Heart left ventricle (tissue), 16 donors: ENCODE results near the gene TMX2. TPM values are rescaled to one million over a fixed set of nuclear protein-coding genes. Genes with fewer than 3 reads are reported as not detected.

Experiments
- ATAC-seq, 4 donors: fragments of 200-7000 bp; cut with Tn5 transposase; one replicate each; pipeline ENCODE4 v1.9.1; 2020 to 2022; ENCODE audit warnings: moderate library complexity in 4 of 4, mild to moderate bottlenecking in 3 of 4, moderate number of reproducible peaks in 1 of 4
- DNase-seq, 5 donors: peaks; one replicate each; pipeline ENCODE4 v3.0.0-alpha.2; 2020
- H3K27ac ChIP-seq, 12 donors: fragments of 200-600 bp; sonication (generic) in 4 of 12; one replicate each; pipeline versions ENCODE4 v1.5.0 to v1.8.0; 2016 to 2022; ENCODE audit warnings: mild to moderate bottlenecking in 2 of 12
- H3K27me3 ChIP-seq, 9 donors: fragments of 200-600 bp; sonication (generic) in 2 of 9; one replicate each; pipeline versions ENCODE4 v1.5.1 to v1.8.0; 2016 to 2022; ENCODE audit warnings: mild to moderate bottlenecking in 3 of 9
- H3K36me3 ChIP-seq, 9 donors: fragments of 200-600 bp; sonication (generic) in 2 of 9; one replicate each; pipeline versions ENCODE4 v1.5.0 to v1.8.0; 2018 to 2022; ENCODE audit warnings: mild to moderate bottlenecking in 2 of 9
- H3K4me1 ChIP-seq, 12 donors: fragments of 200-600 bp; sonication (generic) in 4 of 12; one replicate each; pipeline versions ENCODE4 v1.5.0 to v1.8.0; 2016 to 2022; ENCODE audit warnings: mild to moderate bottlenecking in 3 of 12
- H3K4me3 ChIP-seq, 12 donors: fragments of 200-600 bp; sonication (generic) in 4 of 12; one replicate each; pipeline versions ENCODE4 v1.5.0 to v1.8.0; 2017 to 2022; ENCODE audit warnings: mild to moderate bottlenecking in 9 of 12, moderate library complexity in 4 of 12
- H3K9me3 ChIP-seq, 12 donors: fragments of 200-600 bp; sonication (generic) in 4 of 12; one replicate each; pipeline versions ENCODE4 v1.5.0 to v1.8.0; 2016 to 2022; ENCODE audit warnings: mild to moderate bottlenecking in 1 of 12
- POLR2A ChIP-seq, 2 donors: fragments of 450-650 bp; IDR thresholded peaks; one replicate each; pipeline ENCODE4 v1.6.1; 2017; ENCODE audit warnings: antibody characterized with exemption in 2 of 2, mild to moderate bottlenecking in 2 of 2, moderate library complexity in 2 of 2
- WGBS, 4 donors: extraction: QIAGEN DNeasy Blood & Tissue Kit in 2 of 4; methylation state at CpG; one replicate each; pipeline versions ENCODE4 v1.1.5 to v1.1.7; 2013 to 2018; 5-methylcytosine and 5-hydroxymethylcytosine counted together
- intact Hi-C, 10 donors: fragments of 100-400 bp; cut with DNase I; formaldehyde crosslinking; loops; one replicate each; pipeline versions ENCODE4 v1.11.1 to v1.14.2; 2022
- polyA plus RNA-seq, 2 donors: library from polyadenylated mRNA; stranded (reverse); fragments of 200-250 nt; gene quantifications; one replicate each; pipeline ENCODE4 v1.2.3, GENCODE V29; 2013
- total RNA-seq, 9 donors: library from RNA; depleted of rRNA in 2 of 9; stranded (reverse); fragments of >200 nt in 2 of 9; fragmentation: NEBNext Ultra II Directional in 3 of 9; extraction: Animal tissue kit (Norgen Biotek cat#: 25700) in 3 of 9; gene quantifications; one replicate each; pipeline versions ENCODE4 v1.1.0 to v1.2.4, GENCODE V29; 2016 to 2023
- TF ChIP-seq, protein P1 (sequence below), 12 donors: fragments of 200-600 bp; sonication (generic) in 4 of 12; IDR thresholded peaks; one replicate each; pipeline versions ENCODE4 v1.5.0 to v1.8.0; 2018 to 2022; ENCODE audit warnings: antibody characterized with exemption in 12 of 12, mild to moderate bottlenecking in 5 of 12
- donor health status: ischemic (EF 13 %, LVEDD 7.1; RV severe dilation, severe dysfunction).
- donor health status: healthy with polysubstance abuse.
- donor health status: DM: no; HTN: yes; CAD: no.
- donor health status: DM: no; HTN: no; CAD: no.
- donor health status: ischemic (EF 25% LVEDD 6.9; RV normal size, moderate dysfunction).
- donor health status: ischemic (EF 25% LVEDD 5.7; RV mildly dilated, moderate dysfunction).
- donor health status: healthy.
- donor health status: DM: yes; HTN: yes; CAD: no.
- donor health status: ischemic (EF 35%, LVEDD 5.7; RV mildly dilated, moderate dysfunction).
- donor health status: nonischemic (EF 11% LVEDD 7.7; RV severe dilation, severe dysfunction).
- donor health status: DM: yes; HTN: yes; CAD: no.
- donor health status: PGD.
- donor health status: ischemic (EF 29% LVEDD 5.4; RV normal size, mild dysfunction).
- donor health status: nonischemic (EF 23%, LVEDD 6.1; RV moderate dilation, normal function).

Gene TMX2
- total and polyA plus RNA-seq, 11 donors: 46.7 to 165 (median 65.8) TPM

DNA sequence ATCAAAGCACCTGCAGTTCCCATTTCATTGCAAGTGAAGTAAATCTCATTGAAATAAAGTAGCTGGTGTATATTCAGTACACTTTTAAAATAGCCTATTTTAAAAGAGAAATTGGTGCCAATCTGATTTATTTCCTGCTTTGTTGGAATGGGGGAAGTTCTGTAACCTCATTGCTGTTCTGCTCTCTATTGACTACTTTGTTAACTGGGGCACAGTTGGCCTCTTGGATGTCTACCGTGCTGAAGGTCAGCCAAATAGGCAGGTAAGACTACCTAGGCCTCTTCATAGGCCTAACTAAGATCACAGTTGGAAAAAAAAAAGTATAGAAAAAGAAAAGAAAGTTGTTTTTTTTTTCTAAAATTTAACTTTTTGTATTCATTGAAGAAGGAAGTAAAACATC, 58.4 kb downstream of the TMX2 start:
- 9 to 27% (median 18%) methylated on average over 1 of the region's 1 CpG for WGBS, 4 donors
- intact Hi-C loops: loop anchor here in 2 of 10 donors (1.0 to 10.0 kb wide), 2 partner anchors 12 to 254 kb away; partner anchors contain the start of gene OR9Q1 (in 1 of the 2)
- ATAC-seq: no peak

DNA sequence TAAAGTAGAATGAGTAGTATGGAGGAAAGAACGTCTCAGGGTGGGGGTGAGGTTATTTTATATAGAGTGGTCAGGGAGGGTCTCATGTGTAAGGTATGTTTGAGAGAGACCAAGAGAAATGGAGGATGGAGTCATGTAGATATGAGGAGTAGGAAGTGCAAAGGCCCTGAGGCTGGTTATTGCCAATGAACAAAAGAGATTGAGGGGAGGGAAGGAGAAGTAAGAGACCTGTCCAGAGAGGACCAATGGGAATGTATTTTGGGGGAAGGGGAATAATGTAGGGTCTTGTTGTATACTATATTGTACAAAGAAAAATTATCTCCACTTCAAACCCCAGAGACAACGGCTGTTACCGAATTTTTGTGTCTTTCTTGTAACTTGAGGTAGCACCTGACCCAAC, 59.0 kb downstream of the TMX2 start:
- 85 to 94% (median 90%) methylated on average over 3 of the region's 3 CpGs for WGBS, 4 donors
- Histone ChIP-seq H3K27me3 (no peaks in the 10 kb centered on the region), H3K4me1 (peaks cover 0 to 97% (median 88%) of the 10 kb centered on the region in 12 donors), H3K9me3 (no peaks in the 10 kb centered on the region), H3K36me3 (peaks cover 0 to 3% (median 0%) of the 10 kb centered on the region in 9 donors), H3K4me3 (no peak overlapping the region), H3K27ac (peak overlapping the region in 3 of 12 donors; percentile 6 to 55 (median 22))
- ATAC-seq (no peak), DNase-seq (no peak)
- TF ChIP-seq, protein P1, sequence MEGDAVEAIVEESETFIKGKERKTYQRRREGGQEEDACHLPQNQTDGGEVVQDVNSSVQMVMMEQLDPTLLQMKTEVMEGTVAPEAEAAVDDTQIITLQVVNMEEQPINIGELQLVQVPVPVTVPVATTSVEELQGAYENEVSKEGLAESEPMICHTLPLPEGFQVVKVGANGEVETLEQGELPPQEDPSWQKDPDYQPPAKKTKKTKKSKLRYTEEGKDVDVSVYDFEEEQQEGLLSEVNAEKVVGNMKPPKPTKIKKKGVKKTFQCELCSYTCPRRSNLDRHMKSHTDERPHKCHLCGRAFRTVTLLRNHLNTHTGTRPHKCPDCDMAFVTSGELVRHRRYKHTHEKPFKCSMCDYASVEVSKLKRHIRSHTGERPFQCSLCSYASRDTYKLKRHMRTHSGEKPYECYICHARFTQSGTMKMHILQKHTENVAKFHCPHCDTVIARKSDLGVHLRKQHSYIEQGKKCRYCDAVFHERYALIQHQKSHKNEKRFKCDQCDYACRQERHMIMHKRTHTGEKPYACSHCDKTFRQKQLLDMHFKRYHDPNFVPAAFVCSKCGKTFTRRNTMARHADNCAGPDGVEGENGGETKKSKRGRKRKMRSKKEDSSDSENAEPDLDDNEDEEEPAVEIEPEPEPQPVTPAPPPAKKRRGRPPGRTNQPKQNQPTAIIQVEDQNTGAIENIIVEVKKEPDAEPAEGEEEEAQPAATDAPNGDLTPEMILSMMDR (IDR thresholded peaks at IDR 0.05): no peak
- TF ChIP-seq POLR2A (IDR thresholded peaks at IDR 0.05): no peak
- intact Hi-C loops: loop anchor here in 2 of 10 donors (1.0 to 10.0 kb wide), 2 partner anchors 11 to 253 kb away; partner anchors contain the start of gene OR9Q1 (in 1 of the 2)

More for the DNA sequence above, 58.4 kb downstream of the TMX2 start:
- no peaks in the 10 kb centered on the region for H3K27me3 ChIP-seq
- H3K4me3 ChIP-seq: no peak overlapping the region
- H3K9me3 ChIP-seq: no peaks in the 10 kb centered on the region
- no peak for DNase-seq
- H3K4me1 ChIP-seq: peaks cover 0 to 97% (median 88%) of the 10 kb centered on the region in 12 donors
- H3K36me3 ChIP-seq: peaks cover 0 to 3% (median 0%) of the 10 kb centered on the region in 9 donors
- TF ChIP-seq, protein P1 (IDR thresholded peaks at IDR 0.05): no peak
- H3K27ac ChIP-seq: peak overlapping the region in 4 of 12 donors; percentile 6 to 55 (median 8)

DNA sequence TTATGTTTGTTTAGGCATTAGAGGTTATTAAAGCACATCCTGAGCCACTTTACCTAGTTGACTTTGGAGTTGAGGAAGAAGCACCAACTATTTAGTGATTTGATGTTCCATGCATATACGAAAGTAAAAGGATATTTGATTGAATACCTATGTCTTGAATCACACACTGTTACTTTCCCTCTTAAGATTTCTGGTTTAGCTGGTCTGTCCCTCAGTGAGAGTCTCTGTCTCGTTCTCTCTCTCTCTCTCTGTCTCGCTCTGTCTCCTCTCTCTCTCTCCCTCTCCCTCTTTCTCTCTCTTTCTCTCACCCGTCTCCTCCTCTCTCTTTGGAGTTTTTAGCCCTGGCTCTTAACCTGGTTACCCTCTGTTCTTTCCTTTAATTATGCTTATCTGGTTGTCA, 60.2 kb downstream of the TMX2 start:
- Histone ChIP-seq H3K4me1 (peaks cover 9 to 97% (median 90%) of the 10 kb centered on the region in 12 donors), H3K27me3 (no peaks in the 10 kb centered on the region), H3K4me3 (no peak overlapping the region), H3K36me3 (no peaks in the 10 kb centered on the region), H3K9me3 (no peaks in the 10 kb centered on the region), H3K27ac (peak overlapping the region in 4 of 12 donors; percentile 3 to 30 (median 16))
- 54 to 60% (median 56%) methylated on average over 4 of the region's 4 CpGs for WGBS, 4 donors
- ATAC-seq (no peak), DNase-seq (no peak)
- no peak for TF ChIP-seq POLR2A (IDR thresholded peaks at IDR 0.05)
- TF ChIP-seq, protein P1 (IDR thresholded peaks at IDR 0.05): no peak
- intact Hi-C loops: loop anchor here in 1 of 10 donors (10.0 kb wide), 1 partner anchor 252 kb away; the partner anchor contains the start of gene OR9Q1

DNA sequence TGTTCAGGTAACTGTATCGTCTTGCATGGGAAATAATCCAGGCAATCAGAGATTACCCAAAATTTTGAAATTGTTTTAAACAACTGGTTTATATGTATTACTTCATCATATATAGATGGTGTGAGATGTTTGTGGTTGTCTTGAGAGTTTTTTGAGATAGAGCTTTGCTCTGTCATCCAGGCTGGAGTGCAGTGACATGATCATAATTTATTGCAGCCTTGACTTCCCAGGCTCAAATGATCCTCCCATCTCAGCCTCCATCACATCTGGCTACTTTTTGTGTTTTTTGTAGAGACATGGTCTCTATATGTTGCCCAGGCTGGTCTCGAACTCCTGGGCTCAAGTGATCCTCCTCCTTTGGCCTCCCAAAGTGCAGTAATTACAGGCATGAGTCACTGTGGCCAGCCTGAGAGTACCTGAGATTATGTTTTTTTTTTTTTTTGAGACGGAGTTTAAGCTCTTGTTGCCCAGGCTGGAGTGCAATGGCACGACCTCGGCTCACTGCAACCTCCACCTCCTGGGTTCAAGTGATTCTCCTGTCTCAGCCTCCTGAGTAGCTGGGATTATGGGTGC, 60.7 kb downstream of the TMX2 start:
- H3K9me3 ChIP-seq: no peaks in the 10 kb centered on the region
- ATAC-seq: no peak
- TF ChIP-seq, protein P1 (IDR thresholded peaks at IDR 0.05): no peak
- no peak for TF ChIP-seq POLR2A (IDR thresholded peaks at IDR 0.05)
- H3K27ac ChIP-seq: peak overlapping the region in 5 of 12 donors; percentile 8 to 95 (median 77)
- intact Hi-C loops: loop anchor here in 1 of 10 donors (10.0 kb wide), 1 partner anchor 252 kb away; the partner anchor contains the start of gene OR9Q1
- no peaks in the 10 kb centered on the region for H3K36me3 ChIP-seq
- WGBS, 4 donors: 61 to 81% (median 67%) methylated on average over 5 of the region's 5 CpGs
- H3K4me1 ChIP-seq: peaks cover 11 to 97% (median 93%) of the 10 kb centered on the region in 12 donors
- no peaks in the 10 kb centered on the region for H3K27me3 ChIP-seq
- no peak overlapping the region for H3K4me3 ChIP-seq
- DNase-seq: no peak
